Activated T-helper 1 cell treated with Interleukin-2 at 50 U/mL for 16 hours (primary cell): ENCODE data around the gene SLC12A1.

Source experiments
- DNase-seq: peaks from one replicate; pipeline ENCODE4 v3.0.0-alpha.2; 2020; ENCODE audit warnings: low read depth

SLC12A1 gene

DNA sequence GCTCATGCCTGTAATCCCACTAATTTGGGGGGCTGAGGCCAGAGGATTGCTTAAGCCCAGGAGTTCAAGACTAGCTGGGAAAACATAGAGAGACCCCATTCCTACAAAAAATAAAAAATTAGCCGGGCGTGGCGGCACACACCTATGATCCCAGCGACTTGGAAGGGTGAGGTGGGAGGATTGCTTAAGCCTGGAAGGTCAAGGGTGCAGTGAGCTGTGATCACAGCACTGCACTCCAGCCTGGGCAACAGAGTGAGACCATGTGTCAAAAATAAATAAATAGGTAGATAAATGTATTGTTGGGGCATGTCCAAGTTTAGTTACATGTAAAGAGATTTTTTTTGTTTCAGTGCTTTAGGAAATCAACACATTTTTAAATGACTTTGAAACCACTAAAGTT lies 36.4 kb downstream of the SLC12A1 start:
- no peak for DNase-seq

DNA sequence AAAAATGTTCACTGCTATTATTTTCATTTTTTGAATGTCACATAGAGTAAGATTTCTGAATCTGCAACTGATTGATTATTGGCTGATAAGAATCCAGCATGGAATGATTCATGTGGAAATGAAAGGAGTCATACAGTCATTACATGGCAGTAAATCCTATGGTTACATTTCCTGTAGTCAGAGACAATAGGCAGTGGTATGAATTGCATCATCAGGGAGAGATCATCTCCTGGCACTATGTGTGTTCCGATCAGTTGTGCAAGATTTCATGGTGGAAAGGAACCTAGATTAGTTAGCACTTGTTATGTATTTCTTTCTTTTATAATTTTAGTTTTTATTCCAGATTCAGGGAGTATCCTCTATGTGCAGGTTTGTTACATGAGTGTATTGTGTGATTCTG lies 38.8 kb downstream of the SLC12A1 start:
- no peak for DNase-seq

- no peak for DNase-seq
These were observed 42.3 kb downstream of the SLC12A1 start for GRCh38 chr15:48248414-48248813.

DNA sequence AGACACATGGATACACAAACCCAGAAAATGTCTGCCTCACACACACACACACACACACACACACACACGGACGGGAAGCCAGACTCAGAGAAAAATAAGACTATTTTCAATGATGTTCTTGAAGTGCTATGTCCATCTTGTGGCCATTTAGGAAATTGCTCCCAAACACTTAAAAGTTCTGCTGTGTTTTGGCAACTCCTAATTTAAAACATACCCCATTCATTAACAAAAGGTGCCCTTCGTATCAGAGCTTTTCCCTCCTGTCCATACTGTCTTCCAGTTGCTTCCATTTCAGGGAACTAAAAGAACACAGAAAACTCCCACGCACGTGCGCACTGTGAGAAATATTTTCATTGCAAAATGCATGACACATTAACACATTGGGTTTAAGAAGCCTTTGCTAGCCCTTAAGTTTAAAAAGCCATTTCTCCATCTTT lies 44.6 kb downstream of the SLC12A1 start:
- DNase-seq: no peak

DNA sequence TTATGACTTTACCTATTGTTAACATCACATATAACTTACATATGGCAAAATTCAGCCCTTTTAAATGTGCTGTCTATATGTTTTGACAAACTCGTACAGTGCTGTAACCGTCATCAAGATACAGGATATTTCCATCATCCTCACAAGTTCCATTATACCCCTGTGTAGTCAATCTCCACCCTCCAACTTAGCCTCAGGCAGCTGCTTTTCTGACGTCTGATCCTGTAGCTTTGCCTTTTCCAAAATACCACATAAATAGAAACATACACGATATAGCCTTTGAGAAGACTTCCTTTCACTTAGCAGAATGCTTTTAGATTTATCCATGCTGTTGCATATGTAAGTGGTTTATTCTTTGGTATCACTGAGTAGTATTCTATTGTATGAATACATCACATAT lies 47.1 kb downstream of the SLC12A1 start:
- no peak for DNase-seq

DNA sequence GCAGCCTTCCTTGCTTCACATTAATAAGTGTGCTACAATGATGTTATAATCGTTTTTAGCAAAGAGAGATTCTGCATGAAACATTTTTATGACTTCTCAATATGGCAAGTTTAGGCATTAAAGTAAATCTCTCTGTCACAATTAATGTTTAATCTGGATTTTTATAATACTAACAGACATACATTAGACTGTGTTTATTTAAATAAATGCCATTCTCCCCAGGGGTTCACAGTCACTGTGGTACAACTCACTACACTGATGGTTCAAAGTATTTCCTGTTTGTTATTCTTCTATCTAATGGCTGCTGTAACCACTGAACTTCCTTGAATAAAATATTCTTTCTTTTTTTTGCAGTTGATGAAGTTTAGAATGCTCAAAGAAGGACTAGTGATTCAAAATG lies 59.0 kb downstream of the SLC12A1 start:
- DNase-seq: no peak

DNA sequence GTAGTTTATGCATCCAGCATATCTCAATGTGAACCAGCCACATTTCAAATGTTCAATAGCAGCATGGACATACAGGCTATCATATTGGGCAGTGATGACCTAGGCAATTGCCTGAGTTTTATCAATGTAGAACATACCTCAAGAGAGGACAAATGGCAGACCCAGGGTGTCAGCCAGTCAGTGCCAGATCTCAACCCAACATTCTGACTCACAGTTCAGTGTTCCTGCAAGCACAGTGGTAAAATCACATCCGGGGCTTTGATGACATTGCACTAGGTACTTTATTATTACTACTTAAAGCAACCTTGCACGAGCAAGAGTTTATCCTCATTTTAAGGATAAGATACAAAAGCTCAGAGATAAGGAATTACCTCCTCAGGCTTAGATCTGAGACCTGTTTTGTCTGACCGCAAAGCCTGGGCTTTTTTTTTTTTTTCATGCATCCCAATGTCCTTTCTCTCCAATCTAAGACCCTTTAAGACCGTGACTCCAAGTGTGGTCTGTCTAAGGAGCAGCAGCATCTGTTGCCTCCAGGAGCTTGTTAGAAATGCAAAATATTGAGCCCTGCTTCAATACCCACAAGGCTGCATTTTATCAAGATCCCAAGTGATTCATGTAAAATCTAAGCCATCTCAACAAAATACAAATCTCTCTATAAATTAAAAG lies 60.1 kb downstream of the SLC12A1 start:
- no peak for DNase-seq

DNA sequence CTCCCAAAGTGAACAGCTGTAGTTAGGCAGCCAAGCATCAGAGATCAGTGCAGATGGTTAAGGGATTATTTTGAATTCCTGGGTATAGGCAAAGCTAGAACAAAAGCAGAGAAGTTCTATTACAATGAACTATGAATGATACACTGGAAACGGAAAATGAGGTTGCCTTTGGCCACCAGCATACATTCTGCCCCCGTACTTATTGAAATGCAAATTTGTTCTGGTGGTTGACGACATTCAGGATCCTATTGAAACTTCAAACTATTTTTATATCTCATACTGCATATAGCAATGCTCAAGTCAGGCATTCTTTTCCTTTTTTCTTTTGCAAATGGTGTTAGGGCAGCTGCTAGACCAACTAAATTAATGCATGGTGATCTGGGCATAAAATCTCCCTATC lies 61.7 kb downstream of the SLC12A1 start:
- no peak for DNase-seq

- no peak for DNase-seq
These were observed 66.9 kb downstream of the SLC12A1 start for GRCh38 chr15:48273049-48273448.

GRCh38 chr15:48278666-48279065 lies 72.6 kb downstream of the SLC12A1 start:
- DNase-seq: no peak

DNA sequence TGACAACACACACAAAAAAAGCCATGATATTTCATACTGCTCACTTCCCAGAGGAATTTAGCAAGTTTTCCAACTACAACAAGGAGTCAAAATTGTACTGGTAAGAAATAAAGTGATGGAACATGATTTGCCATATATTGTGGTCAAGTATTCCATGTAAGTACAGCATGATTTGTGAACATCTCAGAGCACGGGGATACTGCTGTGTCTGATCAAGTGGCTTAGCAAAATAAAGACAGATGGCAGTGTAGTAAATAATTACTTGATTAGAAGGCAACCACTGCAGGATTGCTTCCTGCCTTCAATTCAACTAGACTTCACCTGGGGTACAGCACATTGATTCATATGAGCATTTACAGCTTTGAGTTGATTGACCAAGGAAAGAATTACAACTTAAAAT lies 73.5 kb downstream of the SLC12A1 start:
- no peak for DNase-seq

DNA sequence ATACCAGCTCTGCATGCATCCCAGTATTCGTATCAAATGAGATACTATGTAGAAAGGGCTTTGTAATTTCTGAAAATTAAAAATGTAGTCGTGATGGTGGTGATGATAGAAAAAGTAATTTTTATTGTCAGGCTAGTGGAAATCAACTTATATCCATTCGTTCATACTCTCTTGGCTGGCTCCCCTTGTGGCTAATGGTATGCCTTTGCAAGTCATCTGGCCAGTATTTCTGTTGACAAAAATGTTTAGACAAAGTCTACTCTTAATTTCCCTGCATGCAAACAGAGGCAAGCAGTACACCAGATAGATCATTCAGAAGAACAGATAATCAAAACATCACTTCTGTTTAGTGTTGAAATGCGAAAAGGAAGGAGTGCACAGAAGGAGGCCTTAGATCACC lies 75.6 kb downstream of the SLC12A1 start:
- no peak for DNase-seq

DNA sequence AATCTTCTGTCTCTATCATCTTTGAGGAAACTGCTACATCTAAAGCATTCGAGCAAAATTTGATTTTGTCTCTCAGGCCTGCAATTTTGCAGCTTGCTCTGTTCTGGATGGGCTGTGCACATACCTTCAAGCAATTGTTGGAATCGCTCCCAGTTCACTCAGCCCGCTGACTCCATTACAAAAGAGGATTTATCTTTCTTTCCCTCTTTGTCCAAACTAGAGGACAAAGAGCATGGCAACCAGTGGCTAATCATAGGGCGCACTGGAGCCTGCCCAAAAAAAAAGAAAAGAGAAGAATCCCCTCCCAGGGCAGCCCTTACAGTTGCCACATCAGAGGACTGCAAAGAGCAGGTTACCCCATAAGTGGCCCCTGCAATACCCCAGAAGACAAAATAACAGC lies 76.1 kb downstream of the SLC12A1 start:
- DNase-seq: no peak

- no peak for DNase-seq
These were observed 77.5 kb downstream of the SLC12A1 start for GRCh38 chr15:48283396-48284145.

- DNase-seq: no peak
These were observed 79.5 kb downstream of the SLC12A1 start for GRCh38 chr15:48285329-48286214.

DNA sequence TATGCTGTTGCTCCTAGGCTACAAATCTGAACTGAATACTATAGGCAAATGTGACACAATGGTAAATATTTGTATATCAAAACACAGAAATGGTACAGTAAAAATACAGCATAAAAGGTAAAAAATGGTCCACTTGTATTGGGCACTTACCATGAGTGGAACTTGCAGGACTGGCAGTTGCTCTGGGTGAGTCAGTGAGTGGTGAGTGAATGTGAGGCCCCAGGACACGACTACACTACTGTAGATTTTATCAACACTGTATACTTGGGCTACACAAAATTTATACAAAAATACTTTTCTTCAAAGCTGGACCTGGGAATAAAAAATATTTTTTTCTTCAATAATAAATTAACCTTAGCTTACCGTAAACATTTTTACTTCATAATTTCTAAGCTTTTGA lies 83.5 kb downstream of the SLC12A1 start:
- no peak for DNase-seq

- DNase-seq: no peak
These were observed 86.4 kb downstream of the SLC12A1 start for GRCh38 chr15:48292458-48292857.

DNA sequence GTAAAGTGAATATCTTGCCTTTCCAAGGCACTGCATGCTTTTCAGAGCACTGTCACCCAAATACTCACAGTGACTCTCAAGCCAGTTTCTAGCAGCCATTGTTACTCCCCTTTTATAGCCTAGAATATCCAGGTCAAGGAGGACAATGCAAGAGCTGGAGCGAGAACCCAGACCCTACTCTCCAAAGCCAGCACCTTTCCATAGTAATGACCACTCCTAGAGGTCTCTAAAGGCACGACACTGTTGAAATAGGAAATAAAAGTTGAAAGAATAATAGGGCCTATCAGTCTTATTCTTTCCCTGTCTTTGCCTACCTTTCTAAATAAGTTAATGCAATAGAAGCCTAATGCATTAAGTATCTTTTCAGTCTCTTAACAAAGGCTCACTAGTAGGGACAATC lies 91.6 kb downstream of the SLC12A1 start:
- DNase-seq: no peak

- no peak for DNase-seq
These were observed 92.8 kb downstream of the SLC12A1 start for GRCh38 chr15:48298914-48299313.

DNA sequence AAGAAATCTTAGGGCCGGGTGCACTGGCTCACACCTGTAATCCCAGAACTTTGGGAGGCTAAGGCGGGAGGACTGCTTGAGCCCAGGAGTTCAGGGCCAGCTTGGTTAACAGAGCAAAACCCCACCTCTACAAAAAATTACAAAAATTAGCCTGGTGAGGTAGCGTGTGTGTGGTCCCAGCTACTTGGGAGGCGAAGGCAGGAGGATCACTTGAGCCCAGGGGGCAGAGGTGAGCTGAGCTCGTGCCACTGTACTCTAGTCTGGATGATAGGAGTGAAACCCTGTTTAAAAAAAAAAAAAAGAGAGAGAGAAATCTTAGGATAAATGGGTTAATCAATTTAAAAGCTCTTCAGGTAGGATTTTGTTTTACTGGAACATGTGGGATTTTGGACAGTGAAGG lies 93.9 kb downstream of the SLC12A1 start:
- DNase-seq: no peak

DNA sequence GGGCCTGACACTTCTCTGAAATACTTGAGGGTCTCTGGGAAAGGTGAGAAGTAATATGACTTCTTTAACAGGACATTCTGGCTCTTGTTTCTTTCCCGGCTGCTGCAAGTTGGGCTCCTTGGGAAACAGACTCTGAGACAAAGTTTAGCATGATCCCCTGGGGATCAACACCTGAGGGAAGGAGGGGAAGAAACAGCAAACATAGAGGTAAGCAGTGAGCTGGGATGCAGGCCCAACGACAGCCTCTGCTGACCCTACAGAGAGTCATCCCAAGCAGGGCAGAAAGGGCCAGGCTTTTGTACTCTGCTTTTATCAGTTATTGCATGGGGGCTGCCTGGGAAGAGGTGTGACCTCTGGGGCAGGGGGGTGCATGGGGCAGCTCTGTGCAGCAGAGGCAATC lies 98.3 kb downstream of the SLC12A1 start:
- no peak for DNase-seq

- no peak for DNase-seq
These were observed 100.5 kb downstream of the SLC12A1 start for GRCh38 chr15:48306639-48307038.

- DNase-seq: no peak
These were observed 101.5 kb downstream of the SLC12A1 start for GRCh38 chr15:48307586-48307985.
